ENCODE measurements around the gene RAB11FIP4.

The RAB11FIP4 gene

DNA sequence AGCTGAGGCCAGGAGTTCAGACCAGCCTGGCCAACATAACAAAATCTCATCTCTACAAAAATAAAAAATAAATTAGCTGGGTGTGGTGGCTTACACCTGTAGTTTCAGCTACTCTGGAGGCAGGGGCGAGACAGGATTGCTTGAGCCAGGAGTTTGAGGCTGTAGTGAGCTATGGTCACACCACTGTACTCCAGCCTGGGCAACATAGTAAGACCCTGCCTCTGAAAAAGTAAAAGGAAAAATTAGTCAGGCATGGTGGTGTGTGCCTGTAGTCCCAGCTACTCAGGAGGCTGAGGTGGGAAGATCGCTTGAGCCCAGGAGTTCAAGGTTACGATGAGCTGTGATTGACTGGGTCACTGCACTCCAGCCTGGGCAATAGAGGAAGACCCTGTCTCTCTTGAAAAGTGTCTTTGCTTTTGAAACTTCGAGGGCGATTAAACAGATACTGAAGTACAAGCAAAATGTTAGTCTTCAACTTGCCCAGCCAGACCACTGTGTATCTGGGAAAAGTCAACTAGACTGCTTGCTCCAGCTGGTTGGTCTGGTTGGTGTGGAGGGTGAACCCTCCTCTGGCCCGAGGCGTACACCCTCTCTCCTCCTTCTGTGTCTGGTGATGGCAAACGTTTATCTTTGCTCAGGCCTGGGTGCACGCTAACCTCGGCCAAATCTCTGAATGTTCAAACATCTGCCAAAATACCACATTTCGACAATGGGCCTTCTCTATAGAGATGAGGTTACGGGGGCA, 174.9 kb downstream of the RAB11FIP4 start:
- DNase-seq (ENCODE audit: low read depth in 2 of 2), result no peak

DNA sequence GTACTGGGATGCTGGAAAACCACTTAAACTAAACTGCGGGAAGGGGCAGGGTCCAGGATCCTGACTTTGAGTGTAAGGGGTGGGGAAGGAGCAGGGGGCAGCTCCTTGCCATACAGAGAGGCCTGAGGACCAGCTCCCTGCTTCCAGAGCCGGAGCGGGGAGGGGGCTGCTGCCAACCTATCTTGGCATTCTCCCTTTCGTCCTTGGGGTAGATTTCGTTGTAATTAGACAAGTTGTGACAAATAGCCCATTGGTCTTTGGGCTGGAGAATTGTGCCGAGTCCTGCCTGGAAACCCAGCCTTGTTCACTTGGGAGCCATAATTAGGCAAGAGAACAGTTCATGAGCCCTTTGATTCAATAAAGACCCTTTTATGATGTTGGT, 175.5 kb downstream of the RAB11FIP4 start:
- DNase-seq (ENCODE audit: low read depth in 2 of 2), result no peak

DNA sequence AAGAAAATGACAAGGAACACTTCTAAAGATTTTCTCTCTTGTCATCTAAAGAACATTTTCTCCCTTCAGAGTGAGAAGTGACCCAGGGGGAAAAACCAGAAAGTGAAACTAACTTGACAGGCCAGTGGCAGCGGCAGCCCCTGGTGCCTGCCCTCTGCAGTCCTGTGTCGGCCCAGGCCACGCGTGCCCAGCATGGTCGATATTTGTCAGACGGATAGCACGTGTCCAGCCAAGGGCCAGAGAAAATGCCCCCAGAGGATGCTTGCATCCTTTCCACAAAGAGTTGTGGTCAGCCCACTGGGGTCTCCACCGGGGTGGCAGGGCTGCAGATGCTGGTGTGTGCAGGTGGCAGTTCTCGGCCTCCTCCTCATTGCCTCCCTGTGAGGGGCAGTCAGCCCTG, 176.6 kb downstream of the RAB11FIP4 start:
- no peak for DNase-seq (ENCODE audit: low read depth in 2 of 2)

DNA sequence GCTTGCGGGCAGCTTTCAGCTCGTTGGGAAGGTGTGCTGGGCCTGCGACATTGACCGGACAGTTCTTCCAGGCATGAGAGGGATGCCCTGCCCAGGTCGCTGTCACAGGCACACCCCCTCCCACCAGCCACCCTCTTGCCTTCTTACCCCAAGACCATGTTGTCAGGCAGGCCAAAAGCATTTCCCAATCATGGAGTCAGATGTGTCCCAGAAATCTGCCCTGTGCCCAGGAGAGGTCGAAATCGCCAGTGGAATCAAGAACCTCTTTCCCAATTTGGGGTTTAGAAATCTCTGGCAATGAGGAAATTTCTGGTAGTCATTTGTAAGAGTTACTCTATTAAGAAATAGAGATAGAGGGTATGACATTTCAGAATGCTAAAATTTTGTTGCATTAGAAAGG, 177.1 kb downstream of the RAB11FIP4 start:
- DNase-seq (ENCODE audit: low read depth in 2 of 2), result no peak

DNA sequence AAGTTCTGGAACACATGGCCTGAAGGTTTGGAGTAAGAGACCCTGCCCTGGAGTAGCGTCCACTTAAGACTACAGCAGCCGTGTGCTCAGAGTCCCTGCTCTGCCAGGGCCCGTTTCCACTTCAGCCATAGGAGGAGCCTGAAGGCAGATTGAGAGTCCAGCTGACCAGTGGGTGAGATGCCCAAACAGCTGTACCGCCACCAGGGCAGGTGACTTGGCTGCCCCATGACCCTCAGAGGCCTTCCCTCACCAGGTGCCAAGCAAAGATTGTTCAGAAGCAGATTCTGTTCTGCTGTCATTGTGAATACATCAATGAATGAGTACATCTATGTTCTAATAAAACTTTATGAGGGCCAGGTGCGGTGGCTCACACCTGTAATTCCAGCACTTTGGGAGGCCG, 178.8 kb downstream of the RAB11FIP4 start:
- DNase-seq (ENCODE audit: low read depth in 2 of 2), result no peak

DNA sequence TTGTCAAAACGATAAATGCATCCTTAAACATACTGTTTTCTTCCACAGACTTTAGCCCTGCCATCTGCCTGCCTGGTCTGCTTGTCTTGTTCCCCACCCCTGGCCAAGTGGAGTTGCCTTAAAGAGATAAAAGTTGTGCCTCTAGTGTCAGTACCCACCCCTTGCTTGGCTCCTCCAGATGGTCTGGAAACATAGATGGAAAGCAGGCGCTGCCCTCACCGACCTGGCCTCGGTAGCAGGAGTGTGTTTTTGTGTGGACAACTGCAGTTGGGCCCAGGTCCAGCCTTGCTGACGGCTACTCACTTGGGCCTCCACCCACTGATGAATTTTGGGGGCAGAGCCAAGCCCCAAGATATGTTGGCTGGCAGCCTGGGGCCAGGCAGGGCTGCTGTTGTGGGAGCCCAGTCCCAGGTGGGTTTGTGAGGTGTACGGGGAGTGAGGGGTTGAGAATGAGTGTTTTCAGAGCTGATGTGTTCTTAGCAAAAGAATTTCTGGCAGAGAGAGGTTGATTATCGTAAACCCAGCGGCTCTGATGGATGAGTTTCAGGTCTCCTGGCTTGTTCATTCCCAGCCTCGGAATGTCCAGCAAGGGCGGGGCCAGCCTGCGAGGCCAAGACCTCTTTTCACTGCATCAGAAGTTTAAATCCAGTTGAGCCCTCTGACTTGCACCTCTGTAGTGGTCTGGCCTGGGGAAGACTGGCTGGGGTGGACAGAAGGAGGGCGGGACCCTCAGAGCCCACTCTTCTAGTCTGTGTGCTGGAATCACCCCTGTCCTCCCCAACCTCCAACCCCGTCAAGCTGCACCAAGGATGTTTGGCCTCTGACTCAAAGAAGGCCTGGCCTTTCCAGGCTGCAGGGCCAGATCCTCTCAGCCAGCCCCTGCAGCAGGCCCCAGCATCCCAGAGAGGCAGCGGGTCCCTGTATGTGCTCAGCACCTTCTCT, 179.7 kb downstream of the RAB11FIP4 start:
- no peak for DNase-seq (ENCODE audit: low read depth in 2 of 2)

DNA sequence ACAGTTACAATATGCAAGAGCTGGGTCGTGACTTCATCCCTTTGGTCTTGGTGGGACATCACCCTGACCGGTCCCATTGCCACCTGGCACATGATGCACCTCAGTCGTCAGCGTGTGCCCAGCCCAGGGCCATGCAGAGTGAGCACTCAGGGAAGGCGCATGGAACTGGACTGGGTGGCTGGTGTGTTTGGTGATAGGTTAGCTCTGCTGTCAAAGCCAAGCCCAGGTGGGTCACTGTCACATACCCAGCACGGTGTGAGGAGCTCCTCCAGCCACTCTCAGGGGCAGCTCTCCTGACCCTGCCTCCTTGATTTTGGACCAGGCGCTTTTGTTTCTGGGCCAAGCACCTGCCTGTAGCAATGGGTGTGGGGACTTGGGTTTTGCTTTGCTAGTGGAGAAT, 180.9 kb downstream of the RAB11FIP4 start:
- no peak for DNase-seq (ENCODE audit: low read depth in 2 of 2)

DNA sequence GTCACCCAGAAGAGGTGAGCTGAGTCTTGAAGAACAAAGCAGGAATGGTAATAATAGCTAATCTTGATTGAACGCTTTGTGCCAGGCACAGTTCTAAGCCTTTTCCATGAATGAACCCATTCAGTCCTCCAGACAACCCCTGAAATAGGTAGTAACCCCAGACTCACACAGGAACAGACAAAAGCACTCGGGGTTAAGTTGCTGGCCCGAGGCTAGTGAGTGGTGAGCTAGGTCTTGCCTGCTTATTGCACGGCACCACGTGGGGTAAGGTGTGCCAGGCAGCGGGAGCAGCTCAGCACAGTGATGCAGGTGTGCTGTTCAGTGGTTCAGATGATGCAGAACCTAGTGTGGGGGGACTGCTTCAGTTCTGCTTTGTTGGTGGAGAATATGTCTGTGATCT, 181.6 kb downstream of the RAB11FIP4 start:
- DNase-seq (ENCODE audit: low read depth in 2 of 2), result no peak

DNA sequence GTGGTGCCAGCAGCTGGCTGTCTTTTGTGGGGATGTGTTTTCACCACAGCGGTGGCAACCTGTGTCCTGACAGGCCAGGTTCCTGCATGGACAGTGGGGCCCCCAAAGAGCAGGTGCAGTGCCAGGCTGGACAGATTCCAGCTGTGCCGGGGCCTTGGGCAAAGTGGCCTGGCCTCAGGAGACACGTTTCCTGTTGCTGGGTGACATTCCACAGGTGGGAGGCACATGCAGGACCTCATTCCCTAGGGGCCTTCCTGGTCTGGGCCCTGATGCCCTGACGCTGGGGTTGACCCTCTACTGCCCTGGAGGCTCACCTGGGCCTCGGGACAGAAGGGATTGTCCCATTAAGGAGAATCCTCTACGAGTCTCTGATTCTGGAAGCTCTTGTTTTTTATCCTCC, 182.4 kb downstream of the RAB11FIP4 start:
- no peak for DNase-seq (ENCODE audit: low read depth in 2 of 2)

DNA sequence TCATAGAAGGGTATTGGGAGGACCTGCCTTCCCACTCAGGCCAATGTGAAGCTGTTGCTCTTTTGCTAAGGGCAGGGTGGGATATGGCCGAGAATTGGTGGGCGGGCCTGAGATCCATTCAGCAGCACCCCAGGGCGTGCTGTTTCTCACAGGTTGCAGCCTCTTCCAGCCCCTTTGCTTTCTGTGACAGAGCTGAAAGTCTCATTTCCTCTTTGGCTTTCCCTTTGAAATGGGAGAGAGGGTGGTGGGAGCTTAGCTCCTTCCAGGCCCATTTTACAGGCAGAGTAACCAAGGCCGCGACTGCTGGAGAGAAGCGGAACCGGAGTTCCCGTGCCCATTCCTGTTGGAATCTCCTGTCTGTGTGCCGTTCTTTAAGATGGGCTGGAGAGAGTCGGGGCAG, 183.0 kb downstream of the RAB11FIP4 start:
- DNase-seq (ENCODE audit: low read depth in 2 of 2), result no peak

DNA sequence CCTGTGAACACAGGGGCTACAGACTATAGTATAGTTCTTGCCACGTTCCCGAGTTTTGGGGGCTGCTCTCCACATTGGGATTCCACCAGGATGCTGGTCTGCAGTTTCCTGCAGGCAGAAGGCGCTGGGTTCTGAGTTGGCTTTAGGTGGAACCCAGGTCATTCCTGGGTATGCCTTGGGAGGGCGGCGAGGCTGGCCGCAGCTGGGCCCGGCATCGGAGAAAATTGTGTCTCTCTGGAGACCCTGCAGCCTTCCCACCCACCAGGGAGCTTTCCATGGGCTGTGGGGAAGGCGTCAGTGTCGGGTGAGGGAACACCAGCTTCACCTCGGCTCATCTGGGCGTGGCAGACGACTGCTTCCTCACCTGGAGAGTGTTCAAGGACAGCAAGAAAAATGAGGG, 183.6 kb downstream of the RAB11FIP4 start:
- DNase-seq (ENCODE audit: low read depth in 2 of 2), result no peak

DNA sequence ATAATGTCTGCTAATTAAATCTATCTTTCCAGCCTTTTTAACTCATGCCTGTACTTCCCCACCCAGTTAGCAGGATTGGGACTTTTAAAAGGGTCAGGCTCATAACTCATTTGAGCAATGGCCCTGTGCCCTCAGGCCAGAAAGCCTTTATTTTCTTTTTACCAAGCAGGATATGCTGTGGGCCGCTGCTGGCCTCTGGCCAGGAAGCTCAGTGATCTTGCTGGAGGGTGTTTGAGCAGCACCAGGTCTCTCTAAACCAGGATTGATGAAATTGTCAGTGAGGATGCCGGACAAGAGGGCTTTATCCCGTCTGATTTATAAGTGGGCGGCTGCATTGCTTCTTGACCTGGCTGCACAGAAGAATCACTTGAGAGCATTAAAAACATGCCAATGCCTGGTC, 187.8 kb downstream of the RAB11FIP4 start:
- DNase-seq (ENCODE audit: low read depth in 2 of 2), result no peak

DNA sequence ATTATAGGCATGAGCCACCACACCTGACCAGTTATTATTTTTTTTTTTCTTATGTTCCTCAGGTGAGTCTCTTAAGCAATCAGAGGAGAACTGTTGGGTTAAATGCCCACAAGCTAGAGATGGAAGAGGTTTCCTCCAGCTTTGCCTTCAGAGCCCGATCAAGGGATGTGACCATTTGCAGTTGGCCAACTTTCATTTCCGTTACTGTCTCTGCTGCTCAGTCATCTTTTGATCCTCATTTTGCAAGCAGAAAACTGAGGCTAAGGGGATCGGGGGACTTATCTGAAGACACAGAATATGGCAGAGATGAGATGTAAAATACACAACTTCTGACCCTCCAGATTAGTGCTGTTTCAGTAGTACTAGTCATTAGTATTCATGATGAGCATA, 188.8 kb downstream of the RAB11FIP4 start:
- DNase-seq (ENCODE audit: low read depth in 2 of 2), result no peak

DNA sequence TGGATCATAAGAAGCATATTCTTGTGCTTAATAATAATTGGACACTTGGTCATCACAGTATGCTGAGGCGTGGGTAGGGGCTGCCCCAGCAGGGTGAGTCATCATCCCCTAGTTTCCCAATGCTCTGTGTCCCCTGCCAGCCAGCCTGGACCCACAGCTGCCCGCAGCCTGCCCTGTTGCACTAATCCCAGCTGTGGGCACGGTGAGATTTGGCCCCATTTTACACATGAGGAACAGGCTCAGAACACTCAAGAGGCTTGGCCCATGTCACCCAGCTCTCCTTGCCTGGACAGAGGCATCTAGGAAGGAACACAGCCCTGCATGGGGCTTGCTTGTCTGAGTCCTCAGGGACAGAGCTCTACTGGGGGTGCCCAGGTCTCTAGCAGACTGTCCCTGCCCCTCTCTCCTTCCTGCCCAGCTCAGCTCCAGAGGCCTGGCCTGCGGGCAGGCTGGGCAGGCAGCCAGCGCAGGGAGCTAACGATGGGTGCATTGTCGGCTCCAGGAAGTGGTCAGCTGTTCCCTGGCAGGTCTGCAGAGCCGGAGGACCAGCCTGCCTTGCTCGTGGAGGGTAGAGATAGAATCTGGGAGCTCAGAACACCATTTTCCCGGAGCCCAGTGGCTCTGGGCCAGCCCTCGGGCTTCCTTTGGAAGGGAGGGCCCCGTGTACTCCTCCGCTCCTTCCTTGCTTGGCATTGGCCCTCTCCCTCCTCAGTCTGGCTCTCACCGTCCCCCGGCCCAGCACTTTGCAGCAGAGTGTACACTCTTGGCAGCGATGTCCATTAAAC, 189.4 kb downstream of the RAB11FIP4 start:
- no peak for DNase-seq (ENCODE audit: low read depth in 2 of 2)

DNA sequence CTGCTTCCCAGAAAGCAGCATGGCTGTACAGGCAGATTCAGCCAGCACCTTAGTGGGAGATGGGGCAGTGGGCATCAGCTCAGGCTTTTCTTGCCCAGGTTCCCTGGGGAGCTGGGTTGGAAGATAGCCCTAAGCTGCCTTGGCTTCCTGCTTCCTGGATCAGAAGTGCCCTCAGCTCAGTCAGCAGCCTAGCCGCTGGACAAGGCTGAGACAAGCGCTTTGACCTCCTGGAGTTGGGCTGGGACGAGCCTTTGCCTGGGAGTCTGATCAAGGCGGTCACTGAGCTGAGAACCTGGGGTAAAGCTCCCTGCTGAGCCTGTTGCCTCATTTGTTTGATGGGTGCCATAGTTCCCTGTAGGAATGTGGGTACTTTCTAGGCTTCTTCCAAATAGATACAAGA, 190.0 kb downstream of the RAB11FIP4 start:
- no peak for DNase-seq (ENCODE audit: low read depth in 2 of 2)

DNA sequence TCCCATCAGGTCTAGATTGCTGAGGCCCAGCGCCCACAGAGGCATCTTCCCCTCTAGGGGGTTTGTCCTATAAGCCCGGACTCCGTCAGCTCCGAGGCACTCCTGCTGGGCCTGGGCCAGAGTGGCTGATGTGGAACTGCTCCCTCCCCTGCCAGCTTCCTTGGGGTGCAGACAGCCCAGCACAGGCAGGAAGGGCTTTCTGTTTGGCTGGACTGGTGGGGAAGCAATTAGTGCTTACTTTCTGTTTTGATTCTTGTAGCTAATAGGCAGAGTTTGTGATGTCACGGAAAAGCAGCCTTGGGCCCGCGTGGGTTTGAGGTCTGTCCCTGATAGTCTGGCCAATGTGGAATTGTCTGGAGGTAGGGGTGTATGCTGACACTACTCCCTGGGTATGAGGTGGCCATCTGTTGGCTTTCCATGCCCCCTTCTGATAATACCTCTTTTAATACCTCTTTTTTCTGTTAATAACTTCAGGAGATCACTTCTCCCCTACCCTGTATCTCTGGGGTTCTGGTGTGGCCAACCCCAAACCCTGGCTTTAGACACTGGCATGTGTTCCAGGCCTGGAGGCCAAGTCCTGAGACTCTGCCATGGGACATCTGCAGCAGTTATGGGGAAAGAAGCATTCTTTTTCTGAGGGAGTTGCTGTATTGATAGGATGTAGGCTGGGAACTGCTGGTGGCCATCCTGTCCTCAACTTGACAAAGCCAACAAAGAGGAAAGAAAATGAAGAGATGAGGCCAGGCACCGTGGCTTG, 190.9 kb downstream of the RAB11FIP4 start:
- no peak for DNase-seq (ENCODE audit: low read depth in 2 of 2)

DNA sequence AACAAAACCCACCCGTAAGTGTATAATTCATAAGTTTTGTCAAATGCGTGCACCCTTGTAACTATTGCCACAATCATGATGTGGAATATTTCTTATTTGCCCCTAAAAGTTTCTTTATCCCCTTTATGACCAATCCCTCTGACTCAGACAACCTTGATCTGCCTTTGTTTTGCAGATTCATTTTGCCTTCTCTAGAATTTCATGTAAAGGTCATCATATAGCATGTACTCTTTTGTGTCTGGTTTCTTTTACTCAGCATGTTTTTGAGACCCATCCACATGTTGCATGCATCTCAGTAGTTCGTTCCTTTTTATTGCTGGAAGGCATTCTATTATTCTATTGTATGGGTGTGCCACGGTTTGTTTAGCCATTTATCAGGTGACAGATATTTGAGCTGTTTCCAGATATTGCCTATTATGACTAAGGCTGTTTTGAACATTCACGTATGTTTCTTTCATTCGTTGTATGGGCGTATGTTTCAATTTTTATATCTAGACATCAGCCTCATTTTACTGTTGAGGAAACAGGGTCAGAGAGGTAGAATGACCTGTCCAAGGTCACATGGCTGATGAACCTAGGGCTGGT, 192.4 kb downstream of the RAB11FIP4 start:
- DNase-seq (ENCODE audit: low read depth in 2 of 2), result no peak

DNA sequence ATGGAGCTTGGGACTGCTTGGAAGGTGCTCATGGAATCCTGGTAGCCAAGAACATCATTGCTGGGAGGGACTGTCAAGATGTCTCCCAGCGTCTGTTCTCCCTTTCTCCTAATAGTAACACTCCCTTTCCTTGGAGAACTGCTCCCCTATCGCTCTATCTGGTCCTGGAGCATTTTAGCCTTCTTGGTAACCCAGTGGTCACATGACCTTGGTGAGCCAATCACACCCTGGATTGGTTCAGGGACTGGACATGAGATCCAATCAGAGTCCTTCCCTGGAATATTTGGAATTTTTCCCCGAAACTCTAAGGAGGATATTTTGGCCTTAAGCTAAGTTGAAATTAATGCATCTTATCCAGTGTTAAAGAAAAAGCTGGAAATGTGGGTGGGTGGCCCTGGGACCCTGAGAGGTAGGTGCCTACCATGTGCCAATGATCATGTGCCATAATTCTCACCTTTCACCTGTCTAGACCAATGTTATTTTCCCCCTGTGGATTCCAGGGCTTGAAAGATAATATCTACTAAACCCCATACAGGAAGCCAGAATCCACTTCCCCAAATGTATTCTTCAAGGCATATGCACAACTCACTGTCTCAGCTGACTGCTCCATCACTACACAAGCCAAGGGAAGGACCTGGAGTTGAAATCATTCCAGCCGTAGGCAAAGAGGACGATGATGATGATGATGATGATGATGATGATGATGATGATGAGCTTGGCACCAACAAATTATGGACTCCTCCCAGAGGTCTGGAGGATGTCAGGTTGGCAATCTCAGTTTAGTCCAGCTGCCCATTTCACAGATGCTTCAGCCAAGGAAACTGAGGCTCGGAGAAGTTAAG, 193.2 kb downstream of the RAB11FIP4 start:
- DNase-seq (ENCODE audit: low read depth in 2 of 2), result no peak

DNA sequence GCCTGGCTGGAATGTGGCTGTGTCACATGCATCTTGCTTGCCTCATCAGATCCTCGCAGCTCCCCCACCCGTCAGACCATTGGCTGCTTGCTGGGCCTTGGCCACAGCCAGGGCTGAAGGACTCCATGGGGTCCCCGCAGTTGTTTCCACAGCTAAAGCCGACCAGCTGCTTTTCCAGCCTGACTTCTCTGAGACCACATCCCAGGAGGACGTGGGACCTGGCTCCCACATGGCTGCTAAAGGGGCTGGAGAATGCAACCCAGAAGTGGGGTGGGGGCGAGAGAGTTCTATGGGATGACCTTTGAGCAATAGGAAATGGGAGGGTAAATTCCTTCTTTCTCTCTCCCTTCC, 193.8 kb downstream of the RAB11FIP4 start:
- no peak for DNase-seq (ENCODE audit: low read depth in 2 of 2)

DNA sequence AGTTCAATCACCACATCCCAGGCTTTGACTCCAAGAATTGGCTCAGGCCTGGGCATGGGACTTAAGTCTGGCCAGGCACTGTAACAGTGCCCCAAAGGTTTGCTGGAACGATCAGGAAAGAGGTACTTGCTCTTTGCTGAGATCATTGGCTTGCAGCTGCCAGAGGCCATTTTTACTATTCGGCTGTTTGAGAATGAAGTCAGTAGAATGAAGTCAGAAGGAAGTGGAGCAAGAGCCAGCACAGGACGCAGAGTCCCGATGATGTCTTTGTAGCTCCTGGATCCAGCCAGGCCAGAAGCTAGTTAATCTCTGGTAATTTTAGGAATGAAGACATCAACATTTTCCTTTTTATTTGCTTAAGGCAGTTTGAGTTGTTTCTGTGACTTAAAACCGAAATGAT, 195.5 kb downstream of the RAB11FIP4 start:
- DNase-seq (ENCODE audit: low read depth in 2 of 2), result no peak
